Endothelial cell of umbilical vein (primary cell): ENCODE data around the gene HSPA1B.

ENCODE experiments used
- EZH2 ChIP-seq: IDR thresholded peaks from 2 replicates; pipeline ENCODE4 v1.6.1; 2012; ENCODE audit warnings: borderline replicate concordance, low read depth, mild to moderate bottlenecking, moderate library complexity, low read length, inconsistent platforms; ENCODE audit not compliant: severe bottlenecking
- GATA2 ChIP-seq: IDR thresholded peaks from 2 replicates; pipeline ENCODE4 v1.7.0; 2011; ENCODE audit warnings: low read depth, mild to moderate bottlenecking, moderate library complexity, mixed read lengths, low read length; ENCODE audit not compliant: insufficient read length, insufficient read depth
- JUN ChIP-seq: IDR thresholded peaks from 2 replicates; pipeline ENCODE4 v1.6.1; 2011; ENCODE audit warnings: borderline replicate concordance, low read depth; ENCODE audit not compliant: insufficient read length, insufficient read depth
- MYC ChIP-seq: IDR thresholded peaks from one replicate; pipeline ENCODE4 v1.6.1; 2011; ENCODE audit warnings: mild to moderate bottlenecking, low read depth, low read length
- POLR2A ChIP-seq: IDR thresholded peaks from 2 replicates; pipeline ENCODE4 v1.6.1; 2012; ENCODE audit warnings: low read depth, mild to moderate bottlenecking, control low read depth, low read length
- POLR2AphosphoS5 ChIP-seq: IDR thresholded peaks from 2 replicates; pipeline ENCODE4 v1.6.1; 2012; ENCODE audit warnings: low read depth, mild to moderate bottlenecking, control low read depth, low read length, moderate library complexity; ENCODE audit not compliant: insufficient read depth
- TF ChIP-seq, protein P1 (sequence below), 2 donors: IDR thresholded peaks; 1 replicate in 1 of 2; 2 replicates in 1 of 2; pipeline ENCODE4 v1.5.1; 2011; ENCODE audit warnings: low read length in 2 of 2, mild to moderate bottlenecking in 2 of 2, moderate library complexity in 2 of 2, control low read depth in 1 of 2, inconsistent platforms in 1 of 2, low read depth in 1 of 2; ENCODE audit not compliant: insufficient read depth in 1 of 2; ENCODE audit errors: extremely low read depth in 1 of 2
- TF ChIP-seq, protein P2 (sequence below): IDR thresholded peaks from 2 replicates; pipeline ENCODE4 v1.6.1; 2011; ENCODE audit not compliant: insufficient read depth, insufficient read length

DNA sequence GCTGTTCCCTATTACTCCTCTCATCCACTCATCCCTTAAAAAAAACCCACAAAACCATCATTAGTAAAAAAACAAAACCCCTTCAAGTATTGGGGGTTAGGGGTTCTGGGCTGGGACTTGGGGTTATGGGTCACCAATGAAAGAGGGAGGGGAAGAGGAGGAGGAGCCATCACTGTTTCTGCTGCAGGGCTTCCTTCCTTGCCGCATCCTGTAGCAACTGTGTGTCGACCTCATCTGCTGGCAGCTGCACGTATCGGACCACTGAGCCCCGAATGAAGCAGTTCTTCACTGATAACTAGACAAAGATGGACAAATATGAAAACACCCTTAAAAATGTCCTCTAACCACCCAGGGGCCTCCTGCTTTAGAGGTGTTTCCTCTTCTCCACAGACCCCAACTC, 29.9 kb upstream of the HSPA1B start:
- TF ChIP-seq POLR2A (no peak), POLR2AphosphoS5 (no peak), MYC (no peak), EZH2 (no peak), JUN (no peak), GATA2 (no peak)
- TF ChIP-seq, protein P1, sequence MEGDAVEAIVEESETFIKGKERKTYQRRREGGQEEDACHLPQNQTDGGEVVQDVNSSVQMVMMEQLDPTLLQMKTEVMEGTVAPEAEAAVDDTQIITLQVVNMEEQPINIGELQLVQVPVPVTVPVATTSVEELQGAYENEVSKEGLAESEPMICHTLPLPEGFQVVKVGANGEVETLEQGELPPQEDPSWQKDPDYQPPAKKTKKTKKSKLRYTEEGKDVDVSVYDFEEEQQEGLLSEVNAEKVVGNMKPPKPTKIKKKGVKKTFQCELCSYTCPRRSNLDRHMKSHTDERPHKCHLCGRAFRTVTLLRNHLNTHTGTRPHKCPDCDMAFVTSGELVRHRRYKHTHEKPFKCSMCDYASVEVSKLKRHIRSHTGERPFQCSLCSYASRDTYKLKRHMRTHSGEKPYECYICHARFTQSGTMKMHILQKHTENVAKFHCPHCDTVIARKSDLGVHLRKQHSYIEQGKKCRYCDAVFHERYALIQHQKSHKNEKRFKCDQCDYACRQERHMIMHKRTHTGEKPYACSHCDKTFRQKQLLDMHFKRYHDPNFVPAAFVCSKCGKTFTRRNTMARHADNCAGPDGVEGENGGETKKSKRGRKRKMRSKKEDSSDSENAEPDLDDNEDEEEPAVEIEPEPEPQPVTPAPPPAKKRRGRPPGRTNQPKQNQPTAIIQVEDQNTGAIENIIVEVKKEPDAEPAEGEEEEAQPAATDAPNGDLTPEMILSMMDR (IDR thresholded peaks at IDR 0.05; ENCODE audit: extremely low read depth in 1 of 2, insufficient read depth in 1 of 2, low read depth in 1 of 2, low read length in 2 of 2) = no peak
- TF ChIP-seq, protein P2, sequence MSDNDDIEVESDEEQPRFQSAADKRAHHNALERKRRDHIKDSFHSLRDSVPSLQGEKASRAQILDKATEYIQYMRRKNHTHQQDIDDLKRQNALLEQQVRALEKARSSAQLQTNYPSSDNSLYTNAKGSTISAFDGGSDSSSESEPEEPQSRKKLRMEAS = no peak
